GM19240 (cell line): ENCODE results near the gene FAM133A.

ENCODE experiments used
- DNase-seq: peaks from one replicate; pipeline ENCODE4 v3.0.0; 2011; ENCODE audit warnings: low spot score; ENCODE audit not compliant: insufficient read length

FAM133A gene

GRCh38 chrX:93673869-93674271 lies at the start of gene FAM133A:
Gene FAM133A (plus strand): TSS chrX:93674206. CDS start chrX:93709420, 35,214 bp downstream.
- DNase-seq: no peak

- DNase-seq: no peak
Measured at GRCh38 chrX:93637591-93637990, 36.4 kb upstream of the FAM133A start.

DNA sequence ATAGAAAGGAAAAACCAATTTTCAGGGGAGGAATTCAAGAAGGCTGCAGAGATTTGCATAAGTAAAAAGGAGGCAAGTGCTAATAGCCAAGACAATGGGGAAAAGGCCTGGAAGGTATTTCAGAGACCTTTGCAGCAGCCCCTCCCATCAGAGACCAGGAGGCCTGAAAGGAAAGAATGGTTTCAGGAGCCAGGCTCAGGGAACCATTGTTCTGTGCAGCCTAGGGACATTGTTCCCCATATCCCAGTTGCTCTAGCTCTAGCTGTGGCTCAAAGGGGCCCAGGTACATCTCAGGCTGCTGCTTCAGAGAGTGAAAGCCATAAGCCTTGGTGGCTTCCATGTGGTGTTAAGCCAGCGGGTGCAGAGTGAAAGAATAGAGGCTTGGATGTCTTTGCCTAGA lies 24.6 kb upstream of the FAM133A start:
- DNase-seq: no peak

DNA sequence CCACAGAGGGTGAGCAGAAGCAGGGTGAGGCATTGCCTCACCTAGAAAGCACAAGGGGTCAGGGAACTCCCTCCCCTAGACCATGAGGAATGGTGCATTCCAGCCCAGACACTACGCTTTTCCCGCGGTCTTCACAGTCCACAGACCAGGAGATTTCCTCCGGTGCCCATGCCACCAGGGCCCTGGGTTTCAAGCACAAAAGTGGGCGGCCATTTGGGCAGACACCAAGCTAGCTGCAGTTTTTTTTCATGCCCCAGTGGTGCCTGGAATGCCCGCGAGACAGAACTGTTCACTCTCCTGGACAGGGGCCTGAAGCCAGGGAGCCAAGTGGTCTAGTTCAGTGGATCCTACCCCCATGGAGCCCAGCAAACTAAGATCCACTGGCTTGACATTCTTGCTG lies 13.4 kb upstream of the FAM133A start:
- DNase-seq: no peak

- DNase-seq: no peak
Measured at GRCh38 chrX:93673056-93673868, 744 bp upstream of the FAM133A start, which contains the start of gene NAP1L3. Gene NAP1L3 (minus strand): TSS chrX:93673578. CDS start chrX:93673304, 274 bp downstream.

DNA sequence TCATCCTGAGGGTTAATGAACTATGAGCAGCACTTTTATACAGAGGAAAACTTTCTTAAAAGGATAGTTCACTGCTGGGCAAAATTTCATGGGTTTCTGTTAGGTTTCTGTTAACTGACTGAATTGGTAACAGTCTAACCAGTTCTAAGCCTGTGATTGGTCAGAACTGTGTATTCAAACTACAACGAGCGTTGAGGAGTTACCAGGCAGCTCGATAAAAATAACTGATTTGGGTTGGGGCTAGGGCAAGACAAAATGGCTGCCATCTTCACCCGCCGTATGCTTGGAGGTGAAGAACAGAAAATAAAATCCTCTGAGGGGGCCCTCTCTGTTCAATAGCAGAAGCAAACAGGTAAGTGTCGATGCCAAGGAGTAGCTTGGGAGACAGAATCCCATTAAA lies 22.0 kb downstream of the FAM133A start:
- no peak for DNase-seq

DNA sequence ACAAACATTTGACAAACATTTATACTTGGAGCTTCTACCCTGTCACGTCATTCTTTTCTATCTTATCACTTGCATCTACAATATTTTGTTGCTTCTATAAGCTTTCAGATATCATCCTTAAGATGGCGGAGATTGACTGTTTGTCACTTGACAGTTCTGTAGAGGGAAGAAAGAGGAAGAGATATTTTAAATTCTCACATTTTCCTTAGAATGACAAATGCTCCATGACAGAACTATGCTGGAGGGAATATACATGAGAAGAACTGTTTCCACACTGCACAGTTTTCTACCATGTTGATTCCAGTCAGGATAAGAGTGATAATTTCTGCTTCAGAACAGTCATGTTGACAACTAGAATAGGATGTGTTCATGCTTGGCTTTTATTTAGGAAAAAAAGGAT lies 29.7 kb downstream of the FAM133A start:
- DNase-seq: no peak

GRCh38 chrX:93711076-93711475 lies 37.1 kb downstream of the FAM133A start:
- DNase-seq: no peak

DNA sequence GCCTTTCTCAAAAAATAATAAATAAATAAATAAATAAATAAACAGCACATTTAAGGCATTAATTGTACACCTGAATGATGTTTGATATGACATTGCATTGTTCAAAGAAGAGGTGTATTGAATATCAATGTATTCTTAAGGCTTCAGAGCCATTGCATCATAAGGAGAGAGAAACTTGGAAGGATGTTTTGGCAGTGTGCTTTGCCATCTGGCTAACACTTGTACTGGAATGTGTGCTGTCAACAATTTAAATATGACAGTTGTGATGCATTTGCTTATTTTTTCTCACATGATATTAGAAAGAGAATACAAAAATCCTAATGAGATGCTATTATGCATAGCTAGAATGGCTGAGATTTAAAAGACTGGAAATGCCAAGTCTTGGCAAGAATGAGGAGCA lies 67.8 kb downstream of the FAM133A start:
- DNase-seq: no peak

DNA sequence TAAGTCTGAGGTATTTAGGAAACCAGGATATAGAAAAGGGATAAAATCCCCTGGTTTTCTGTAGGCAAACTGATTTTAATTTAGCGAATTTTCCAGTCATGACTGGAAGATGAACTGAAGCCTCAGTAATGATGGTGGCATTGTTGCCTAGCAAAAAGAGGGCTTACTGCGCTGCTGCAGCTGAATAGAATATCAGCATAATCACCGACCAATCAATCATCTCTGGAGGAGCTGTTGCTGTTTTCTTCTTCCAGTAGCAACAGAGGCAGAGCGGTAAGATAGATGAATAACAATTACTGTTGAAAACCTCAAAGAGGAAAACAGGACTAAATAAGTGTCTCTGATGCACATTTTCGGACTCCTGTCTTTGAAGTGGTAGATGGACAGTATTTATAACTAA lies 86.2 kb downstream of the FAM133A start:
- DNase-seq: no peak
